WTC11 (cell line): ENCODE results near the gene FOXE1. TPM values are rescaled to one million over a fixed set of nuclear protein-coding genes. Genes with fewer than 3 reads are reported as not detected.

Experiments used
- ATAC-seq: fragments of 200-7000 bp; cut with Tn5 transposase; 2 replicates; pipeline ENCODE4 v1.10.0; 2021; ENCODE audit warnings: mild to moderate bottlenecking, moderate library complexity
- CTCF ChIA-PET: fragments of 300-600 bp; sonication (Branson Sonifier 250); formaldehyde crosslinking; loops from one replicate; lab custom pipeline; 2021; ENCODE audit warnings: antibody characterized with exemption; lab: Charles Lee
- POLR2A ChIA-PET: fragments of 350-600 bp; sonication (Branson Sonifier 250); formaldehyde crosslinking; loops from one replicate; lab custom pipeline; 2021; ENCODE audit warnings: antibody characterized with exemption; lab: Charles Lee
- DNase-seq: peaks from one replicate; pipeline ENCODE4 v3.0.0; 2021; ENCODE audit warnings: low spot score
- H3K27ac Mint-ChIP-seq: 2 replicates; pipeline ENCODE4 v1.8.0; 2021; ENCODE audit warnings: mixed read lengths
- H3K27me3 Mint-ChIP-seq: 2 replicates; pipeline ENCODE4 v1.8.0; 2021; ENCODE audit warnings: low read depth, mild to moderate bottlenecking, moderate library complexity, mixed read lengths
- H3K36me3 Mint-ChIP-seq: 2 replicates; pipeline ENCODE4 v1.8.0; 2021; ENCODE audit warnings: mixed read lengths
- H3K4me1 Mint-ChIP-seq: 2 replicates; pipeline ENCODE4 v1.8.0; 2022; ENCODE audit warnings: mixed read lengths
- H3K4me3 Mint-ChIP-seq: 2 replicates; pipeline ENCODE4 v1.8.0; 2021; ENCODE audit warnings: mild to moderate bottlenecking, moderate library complexity, mixed read lengths
- H3K9me3 Mint-ChIP-seq: 2 replicates; pipeline ENCODE4 v1.8.0; 2021; ENCODE audit warnings: mixed read lengths
- ARID4B ChIP-seq: sonication (generic); formaldehyde crosslinking; IDR thresholded peaks from 2 replicates; pipeline ENCODE4 v1.8.0; 2023; ENCODE audit warnings: missing genetic modification reagents, mild to moderate bottlenecking, borderline replicate concordance
- CBFB ChIP-seq: sonication (generic); formaldehyde crosslinking; IDR thresholded peaks from 2 replicates; pipeline ENCODE4 v1.8.1; 2022; ENCODE audit warnings: mild to moderate bottlenecking, low read depth, missing genetic modification reagents
- CDX4 ChIP-seq: fragments of 250-450 bp; sonication (Bioruptor Pico); IDR thresholded peaks from 2 replicates; pipeline ENCODE4 v1.9.0; 2021; ENCODE audit warnings: moderate library complexity, mild to moderate bottlenecking, inconsistent platforms, borderline replicate concordance
- GABPB1 ChIP-seq: sonication (generic); formaldehyde crosslinking; IDR thresholded peaks from 2 replicates; pipeline ENCODE4 v1.8.1; 2023; ENCODE audit warnings: mild to moderate bottlenecking, missing genetic modification reagents
- MXD4 ChIP-seq: fragments of 250-450 bp; sonication (Bioruptor Pico); IDR thresholded peaks from 2 replicates; pipeline ENCODE4 v1.8.0; 2021; ENCODE audit warnings: mild to moderate bottlenecking, moderate library complexity, borderline replicate concordance
- NR2C2 ChIP-seq: sonication (generic); formaldehyde crosslinking; IDR thresholded peaks from 2 replicates; pipeline ENCODE4 v1.8.0; 2022; ENCODE audit warnings: mild to moderate bottlenecking, missing genetic modification reagents
- RELA ChIP-seq: sonication (generic); formaldehyde crosslinking; IDR thresholded peaks from 2 replicates; pipeline ENCODE4 v1.8.1; 2022; ENCODE audit warnings: missing genetic modification reagents, mild to moderate bottlenecking, borderline replicate concordance
- ZNF396 ChIP-seq: fragments of 250-450 bp; sonication (Bioruptor Pico); IDR thresholded peaks from 2 replicates; pipeline ENCODE4 v1.8.0; 2021; ENCODE audit warnings: mild to moderate bottlenecking, moderate library complexity, borderline replicate concordance
- ZNF671 ChIP-seq: fragments of 250-450 bp; sonication (Bioruptor Pico); IDR thresholded peaks from 2 replicates; pipeline ENCODE4 v1.8.0; 2021; ENCODE audit warnings: mild to moderate bottlenecking
- total RNA-seq: library from RNA; stranded (reverse); gene quantifications from 3 replicates; pipeline ENCODE4 v1.2.3, GENCODE V29; 2021
- TF ChIP-seq, protein P1 (sequence below): sonication (generic); formaldehyde crosslinking; IDR thresholded peaks from 2 replicates; pipeline ENCODE4 v1.8.1; 2022; ENCODE audit warnings: missing genetic modification reagents, borderline replicate concordance
- TF ChIP-seq, protein P2 (sequence below): sonication (generic); formaldehyde crosslinking; IDR thresholded peaks from 2 replicates; pipeline ENCODE4 v1.8.1; 2022; ENCODE audit warnings: low read depth, mild to moderate bottlenecking, moderate library complexity, missing genetic modification reagents, borderline replicate concordance
- TF ChIP-seq, protein P3 (sequence below): sonication (generic); formaldehyde crosslinking; IDR thresholded peaks from 2 replicates; pipeline ENCODE4 v1.8.1; 2022; ENCODE audit warnings: low read depth, missing genetic modification reagents, borderline replicate concordance
- TF ChIP-seq, protein P4 (sequence below): sonication (generic); formaldehyde crosslinking; IDR thresholded peaks from 2 replicates; pipeline ENCODE4 v1.8.0; 2022; ENCODE audit warnings: mild to moderate bottlenecking, missing genetic modification reagents
- TF ChIP-seq, protein P5 (sequence below): sonication (generic); formaldehyde crosslinking; IDR thresholded peaks from 2 replicates; pipeline ENCODE4 v1.8.1; 2022; ENCODE audit warnings: mild to moderate bottlenecking, moderate library complexity, missing genetic modification reagents

Gene FOXE1
- total RNA-seq, 1 experiment from 2014 or later: 0.09 TPM

DNA sequence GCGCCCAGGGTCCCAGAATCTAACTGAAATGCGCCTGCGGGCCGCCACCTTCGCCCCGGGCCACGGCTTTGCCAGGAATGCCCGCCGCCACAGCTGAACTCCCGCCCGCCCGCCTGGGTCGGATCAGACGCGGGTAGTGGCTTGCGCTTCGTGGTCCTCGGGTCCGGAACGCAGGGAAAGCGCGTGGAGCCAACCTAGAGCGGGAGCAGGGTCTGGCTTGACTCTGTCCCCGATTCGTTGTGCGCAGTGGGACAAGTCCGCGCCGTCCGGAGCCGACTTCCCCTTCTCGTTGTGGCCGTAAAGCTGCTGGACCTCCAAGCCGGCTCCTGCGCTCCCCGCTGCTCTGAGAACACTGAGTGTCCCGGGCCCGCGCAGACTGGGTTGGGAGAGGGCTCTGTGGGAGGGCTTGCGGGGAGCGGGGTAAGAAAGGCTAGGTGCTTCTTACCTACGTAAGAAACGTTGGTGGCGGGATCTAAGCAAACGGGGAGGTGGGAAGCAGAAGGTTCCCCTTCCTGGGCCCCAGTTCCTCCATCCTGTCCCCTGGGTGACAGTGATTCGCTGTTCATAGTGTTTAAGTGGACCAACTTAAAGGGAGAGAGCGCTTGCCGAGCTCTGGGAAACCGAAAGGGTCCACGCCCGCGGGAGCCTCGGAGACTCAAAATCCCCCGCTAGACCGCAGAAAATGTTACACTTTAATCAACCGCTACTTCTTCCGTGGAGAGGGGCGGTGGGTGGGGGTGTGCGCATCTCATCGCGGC lies 4.4 kb upstream of the FOXE1 start:
- H3K4me1 Mint-ChIP-seq: peaks cover 37% of the 10 kb centered on the region
- ChIA-PET CTCF (interaction anchor here (1.0 to 1.6 kb wide), 12 partner anchors 9 to 152 kb away, joined by 3 to 10 read pairs (median 4); partner anchors contain the start of gene XPA), POLR2A (interaction anchor here (0.5 kb wide), 1 partner anchor 395 kb away, joined by 6 read pairs; no protein-coding TSS in a partner anchor)
- peaks cover 2% of the 10 kb centered on the region; the same call in 1 of the 2 replicates for H3K36me3 Mint-ChIP-seq
- TF ChIP-seq, protein P1, sequence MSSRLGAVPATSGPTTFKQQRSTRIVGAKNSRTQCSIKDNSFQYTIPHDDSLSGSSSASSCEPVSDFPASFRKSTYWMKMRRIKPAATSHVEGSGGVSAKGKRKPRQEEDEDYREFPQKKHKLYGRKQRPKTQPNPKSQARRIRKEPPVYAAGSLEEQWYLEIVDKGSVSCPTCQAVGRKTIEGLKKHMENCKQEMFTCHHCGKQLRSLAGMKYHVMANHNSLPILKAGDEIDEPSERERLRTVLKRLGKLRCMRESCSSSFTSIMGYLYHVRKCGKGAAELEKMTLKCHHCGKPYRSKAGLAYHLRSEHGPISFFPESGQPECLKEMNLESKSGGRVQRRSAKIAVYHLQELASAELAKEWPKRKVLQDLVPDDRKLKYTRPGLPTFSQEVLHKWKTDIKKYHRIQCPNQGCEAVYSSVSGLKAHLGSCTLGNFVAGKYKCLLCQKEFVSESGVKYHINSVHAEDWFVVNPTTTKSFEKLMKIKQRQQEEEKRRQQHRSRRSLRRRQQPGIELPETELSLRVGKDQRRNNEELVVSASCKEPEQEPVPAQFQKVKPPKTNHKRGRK (CRISPR knock-in tag): no peak
- TF ChIP-seq ZNF396 (CRISPR knock-in tag) (no peak), GABPB1 (CRISPR knock-in tag) (no peak), NR2C2 (no peak), RELA (CRISPR knock-in tag) (no peak), CBFB (CRISPR knock-in tag) (no peak), CDX4 (no peak), MXD4 (CRISPR knock-in tag) (no peak), ARID4B (CRISPR knock-in tag) (no peak), ZNF671 (CRISPR knock-in tag) (no peak)
- TF ChIP-seq, protein P2, sequence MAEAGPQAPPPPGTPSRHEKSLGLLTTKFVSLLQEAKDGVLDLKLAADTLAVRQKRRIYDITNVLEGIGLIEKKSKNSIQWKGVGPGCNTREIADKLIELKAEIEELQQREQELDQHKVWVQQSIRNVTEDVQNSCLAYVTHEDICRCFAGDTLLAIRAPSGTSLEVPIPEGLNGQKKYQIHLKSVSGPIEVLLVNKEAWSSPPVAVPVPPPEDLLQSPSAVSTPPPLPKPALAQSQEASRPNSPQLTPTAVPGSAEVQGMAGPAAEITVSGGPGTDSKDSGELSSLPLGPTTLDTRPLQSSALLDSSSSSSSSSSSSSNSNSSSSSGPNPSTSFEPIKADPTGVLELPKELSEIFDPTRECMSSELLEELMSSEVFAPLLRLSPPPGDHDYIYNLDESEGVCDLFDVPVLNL: no peak
- TF ChIP-seq, protein P3, sequence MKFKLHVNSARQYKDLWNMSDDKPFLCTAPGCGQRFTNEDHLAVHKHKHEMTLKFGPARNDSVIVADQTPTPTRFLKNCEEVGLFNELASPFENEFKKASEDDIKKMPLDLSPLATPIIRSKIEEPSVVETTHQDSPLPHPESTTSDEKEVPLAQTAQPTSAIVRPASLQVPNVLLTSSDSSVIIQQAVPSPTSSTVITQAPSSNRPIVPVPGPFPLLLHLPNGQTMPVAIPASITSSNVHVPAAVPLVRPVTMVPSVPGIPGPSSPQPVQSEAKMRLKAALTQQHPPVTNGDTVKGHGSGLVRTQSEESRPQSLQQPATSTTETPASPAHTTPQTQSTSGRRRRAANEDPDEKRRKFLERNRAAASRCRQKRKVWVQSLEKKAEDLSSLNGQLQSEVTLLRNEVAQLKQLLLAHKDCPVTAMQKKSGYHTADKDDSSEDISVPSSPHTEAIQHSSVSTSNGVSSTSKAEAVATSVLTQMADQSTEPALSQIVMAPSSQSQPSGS (CRISPR knock-in tag): no peak
- TF ChIP-seq, protein P4, sequence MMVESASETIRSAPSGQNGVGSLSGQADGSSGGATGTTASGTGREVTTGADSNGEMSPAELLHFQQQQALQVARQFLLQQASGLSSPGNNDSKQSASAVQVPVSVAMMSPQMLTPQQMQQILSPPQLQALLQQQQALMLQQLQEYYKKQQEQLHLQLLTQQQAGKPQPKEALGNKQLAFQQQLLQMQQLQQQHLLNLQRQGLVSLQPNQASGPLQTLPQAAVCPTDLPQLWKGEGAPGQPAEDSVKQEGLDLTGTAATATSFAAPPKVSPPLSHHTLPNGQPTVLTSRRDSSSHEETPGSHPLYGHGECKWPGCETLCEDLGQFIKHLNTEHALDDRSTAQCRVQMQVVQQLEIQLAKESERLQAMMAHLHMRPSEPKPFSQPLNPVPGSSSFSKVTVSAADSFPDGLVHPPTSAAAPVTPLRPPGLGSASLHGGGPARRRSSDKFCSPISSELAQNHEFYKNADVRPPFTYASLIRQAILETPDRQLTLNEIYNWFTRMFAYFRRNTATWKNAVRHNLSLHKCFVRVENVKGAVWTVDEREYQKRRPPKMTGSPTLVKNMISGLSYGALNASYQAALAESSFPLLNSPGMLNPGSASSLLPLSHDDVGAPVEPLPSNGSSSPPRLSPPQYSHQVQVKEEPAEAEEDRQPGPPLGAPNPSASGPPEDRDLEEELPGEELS: no peak
- TF ChIP-seq, protein P5, sequence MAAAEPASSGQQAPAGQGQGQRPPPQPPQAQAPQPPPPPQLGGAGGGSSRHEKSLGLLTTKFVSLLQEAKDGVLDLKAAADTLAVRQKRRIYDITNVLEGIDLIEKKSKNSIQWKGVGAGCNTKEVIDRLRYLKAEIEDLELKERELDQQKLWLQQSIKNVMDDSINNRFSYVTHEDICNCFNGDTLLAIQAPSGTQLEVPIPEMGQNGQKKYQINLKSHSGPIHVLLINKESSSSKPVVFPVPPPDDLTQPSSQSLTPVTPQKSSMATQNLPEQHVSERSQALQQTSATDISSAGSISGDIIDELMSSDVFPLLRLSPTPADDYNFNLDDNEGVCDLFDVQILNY (CRISPR knock-in tag): no peak
- peak overlapping the region; percentile 60 for H3K4me3 Mint-ChIP-seq
- H3K27ac Mint-ChIP-seq: no peak overlapping the region
- peaks cover 90% of the 10 kb centered on the region for H3K27me3 Mint-ChIP-seq
- H3K9me3 Mint-ChIP-seq: no peaks in the 10 kb centered on the region
- ATAC-seq (no peak; the same call in 1 of the 2 replicates), DNase-seq (no peak)
